ENCODE measurements around the gene SPDEF.

The SPDEF gene

GRCh38 chr6:34575326-34575725, 19.2 kb upstream of the SPDEF start:
- FAIRE-seq (no peak), DNase-seq (ENCODE audit: insufficient read length, low spot score) (no peak)
- no peak for TF ChIP-seq CTCF (IDR thresholded peaks at IDR 0.05; ENCODE audit: insufficient read depth, missing control alignments)

DNA sequence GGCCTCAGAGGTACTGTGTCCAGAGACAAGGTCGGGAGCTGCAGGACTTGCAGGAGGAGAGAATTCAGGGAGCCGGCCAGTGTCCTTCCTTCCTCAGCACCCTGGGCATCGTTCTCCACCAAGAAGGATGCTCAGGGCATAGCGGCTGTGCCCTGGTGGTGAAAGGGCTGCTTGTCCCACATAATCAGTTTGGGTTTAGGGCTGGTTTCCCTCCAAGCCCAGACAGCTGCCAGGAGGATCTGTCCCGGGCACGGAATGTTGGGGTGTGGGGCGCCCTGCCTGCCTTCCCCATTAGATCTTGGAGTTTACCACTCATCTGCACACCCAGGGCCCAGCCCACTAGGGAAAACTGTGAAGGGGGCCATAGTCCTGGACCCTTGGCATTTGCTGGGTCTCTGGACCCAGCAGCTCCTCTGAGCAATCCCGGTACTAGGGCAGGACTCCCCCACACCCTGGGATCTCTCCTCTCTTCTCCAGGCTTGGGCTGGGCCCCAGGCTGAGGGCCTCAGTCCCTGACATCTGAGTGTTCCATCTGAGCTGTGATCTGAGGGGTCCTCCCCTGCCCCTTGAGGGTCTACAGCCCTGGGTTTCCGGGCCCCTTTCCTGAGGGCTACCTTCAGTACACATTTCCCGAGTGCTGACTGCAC, 18.6 kb upstream of the SPDEF start:
- TF ChIP-seq CTCF (IDR thresholded peaks at IDR 0.05; ENCODE audit: insufficient read depth, missing control alignments) = no peak
- DNase-seq (ENCODE audit: insufficient read length, low spot score) = no peak
- no peak for FAIRE-seq

DNA sequence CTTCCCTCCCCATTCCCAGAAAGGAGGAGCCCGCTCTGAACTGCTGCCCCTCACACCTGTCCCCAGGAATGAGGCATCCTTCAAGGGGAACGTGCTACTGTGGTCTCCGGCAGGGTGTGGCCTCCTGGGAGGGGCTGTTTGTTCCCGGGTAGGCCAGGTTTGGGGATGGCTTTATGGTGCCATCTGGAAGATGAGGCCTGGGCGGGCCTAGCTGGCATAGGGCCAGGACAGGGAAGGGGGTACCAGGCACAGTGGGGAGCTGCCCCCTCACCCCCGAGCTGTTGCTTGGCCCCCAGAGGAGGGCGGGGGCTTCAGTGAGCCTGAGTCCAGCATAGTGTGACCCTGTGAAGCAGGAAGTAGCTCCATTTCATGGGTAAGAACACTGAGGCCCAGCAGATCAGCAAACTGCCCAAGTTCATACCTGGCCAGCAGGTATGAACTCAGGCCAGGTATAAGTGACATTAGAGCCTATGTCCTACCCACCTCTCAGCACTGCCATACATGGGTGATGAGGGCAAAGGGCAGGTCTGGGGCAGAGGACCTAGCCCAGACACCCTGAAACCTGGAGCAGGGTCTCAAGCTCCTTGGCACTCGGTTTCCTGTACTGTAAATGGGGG, 17.5 kb upstream of the SPDEF start:
- TF ChIP-seq CTCF (IDR thresholded peaks at IDR 0.05; ENCODE audit: insufficient read depth, missing control alignments) = no peak
- no peak for FAIRE-seq
- no peak for DNase-seq (ENCODE audit: insufficient read length, low spot score)

DNA sequence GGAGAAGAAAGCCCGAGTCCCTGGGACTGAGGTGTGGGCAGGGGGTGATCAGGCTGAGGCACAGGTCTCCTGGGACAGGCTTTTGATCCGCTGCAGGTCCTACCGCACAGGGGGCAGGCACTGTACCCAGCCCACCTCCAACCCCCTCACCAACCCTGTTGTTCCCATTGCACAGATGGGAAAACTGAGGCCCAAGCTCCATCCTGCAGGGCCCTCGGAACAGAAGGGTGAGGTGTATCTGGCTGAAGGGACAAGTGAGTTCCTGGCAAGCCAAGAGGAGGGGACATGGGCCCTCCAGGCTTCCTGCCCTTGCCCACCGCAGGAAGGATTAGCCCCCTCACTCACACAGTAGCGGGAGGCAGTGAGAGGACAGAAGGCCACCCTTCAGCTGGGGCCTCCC, 16.5 kb upstream of the SPDEF start:
- TF ChIP-seq CTCF (IDR thresholded peaks at IDR 0.05; ENCODE audit: insufficient read depth, missing control alignments) = no peak
- no peak for FAIRE-seq

GRCh38 chr6:34572021-34572420, 15.9 kb upstream of the SPDEF start:
- TF ChIP-seq CTCF (IDR thresholded peaks at IDR 0.05; ENCODE audit: insufficient read depth, missing control alignments) = no peak
- FAIRE-seq = no peak

More for the DNA sequence above, 16.5 kb upstream of the SPDEF start:
- DNase-seq (ENCODE audit: insufficient read length, low spot score) = no peak

DNA sequence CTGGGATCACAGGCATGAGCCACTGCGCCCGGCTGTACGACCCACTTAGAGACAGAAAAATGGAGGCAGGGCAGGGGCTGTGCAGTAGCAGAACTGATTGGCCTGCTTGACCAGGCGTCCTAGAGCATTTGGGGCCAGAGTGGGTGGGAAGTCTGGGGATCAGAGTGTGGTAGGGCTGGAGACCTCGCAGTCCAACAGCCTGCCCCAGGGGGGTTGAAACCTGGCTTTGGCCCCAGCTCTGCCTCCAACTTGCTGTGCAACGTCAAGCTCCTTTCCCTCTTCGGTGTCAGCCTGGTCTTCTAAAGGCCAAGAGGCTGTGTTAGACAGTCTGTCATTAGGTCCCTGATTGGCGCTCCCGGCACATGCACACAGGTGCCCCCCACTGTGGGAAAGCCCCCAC, 15.3 kb upstream of the SPDEF start:
- FAIRE-seq (no peak), DNase-seq (ENCODE audit: insufficient read length, low spot score) (no peak)
- no peak for TF ChIP-seq CTCF (IDR thresholded peaks at IDR 0.05; ENCODE audit: insufficient read depth, missing control alignments)

More at GRCh38 chr6:34572021-34572420, 15.9 kb upstream of the SPDEF start:
- no peak for DNase-seq (ENCODE audit: insufficient read length, low spot score)
